Tracheal epithelial cell (primary cell): Measurements from ENCODE around the gene PLET1. TPM values are rescaled to one million over a fixed set of nuclear protein-coding genes. Genes with fewer than 3 reads are reported as not detected.

Experiments
- total RNA-seq: library from RNA; depleted of rRNA; stranded (reverse); fragments of >200 nt; gene quantifications from 2 replicates; pipeline ENCODE4 v1.2.1, GENCODE V29; 2014

Gene PLET1
- not detected in 2 replicates for total RNA-seq

GRCh38 chr11:112260490-112260889 lies at the start of gene PLET1:
PLET1 (minus strand) TSS chr11:112260860; CDS start chr11:112260589, 271 bp downstream.

GRCh38 chr11:112226062-112226830 lies 34.4 kb downstream of the PLET1 start, which contains the start of gene PTS:
PTS (plus strand) TSS chr11:112226428; CDS start chr11:112226444, 16 bp downstream.

Other genes with a start within 250 kb of the PLET1 start
- gene DLAT, start 235.5 kb downstream of the PLET1 start, total RNA-seq: 39.8 and 40.7 TPM in 2 replicates
- gene PIH1D2, start 186.8 kb downstream of the PLET1 start, total RNA-seq: 0.72 and 1.1 TPM in 2 replicates
- 17.8 and 24.3 TPM in 2 replicates for gene NKAPD1, start 186.6 kb downstream of the PLET1 start, total RNA-seq
- gene TIMM8B, start 174.1 kb downstream of the PLET1 start, total RNA-seq: 38.8 and 49.9 TPM in 2 replicates
- 172 and 180 TPM in 2 replicates for gene SDHD, start 174.0 kb downstream of the PLET1 start, total RNA-seq
- 30.8 and 91.9 TPM in 2 replicates for gene IL18, start 96.8 kb downstream of the PLET1 start, total RNA-seq
- not detected in 2 replicates for gene TEX12, start 93.5 kb downstream of the PLET1 start, total RNA-seq
- 0.24 and 0.85 TPM in 2 replicates for gene BCO2, start 85.3 kb downstream of the PLET1 start, total RNA-seq
- gene PTS, start 34.4 kb downstream of the PLET1 start, total RNA-seq: 55.2 and 68.8 TPM in 2 replicates